ENCODE measurements around the gene DOCK1.

DNA sequence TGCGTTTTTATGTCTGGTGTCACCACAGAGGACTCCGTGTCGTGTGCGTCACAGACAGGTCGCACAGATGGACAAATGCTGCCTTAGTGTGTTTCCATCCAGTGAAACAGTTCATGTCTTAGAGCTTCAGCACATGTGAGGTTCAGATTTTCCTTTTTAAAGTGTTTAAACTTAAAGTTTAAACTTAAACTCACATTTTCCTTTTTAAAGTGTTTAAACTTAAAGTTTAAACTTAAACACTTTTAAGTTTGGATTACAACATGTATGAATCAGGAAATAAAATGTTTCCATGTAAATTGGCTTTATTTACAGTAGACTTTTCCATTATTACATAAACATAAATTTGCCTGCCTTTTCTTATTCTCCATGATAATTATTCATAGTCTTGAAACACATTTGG lies 223.9 kb downstream of the DOCK1 start:
- TF ChIP-seq, protein P1, sequence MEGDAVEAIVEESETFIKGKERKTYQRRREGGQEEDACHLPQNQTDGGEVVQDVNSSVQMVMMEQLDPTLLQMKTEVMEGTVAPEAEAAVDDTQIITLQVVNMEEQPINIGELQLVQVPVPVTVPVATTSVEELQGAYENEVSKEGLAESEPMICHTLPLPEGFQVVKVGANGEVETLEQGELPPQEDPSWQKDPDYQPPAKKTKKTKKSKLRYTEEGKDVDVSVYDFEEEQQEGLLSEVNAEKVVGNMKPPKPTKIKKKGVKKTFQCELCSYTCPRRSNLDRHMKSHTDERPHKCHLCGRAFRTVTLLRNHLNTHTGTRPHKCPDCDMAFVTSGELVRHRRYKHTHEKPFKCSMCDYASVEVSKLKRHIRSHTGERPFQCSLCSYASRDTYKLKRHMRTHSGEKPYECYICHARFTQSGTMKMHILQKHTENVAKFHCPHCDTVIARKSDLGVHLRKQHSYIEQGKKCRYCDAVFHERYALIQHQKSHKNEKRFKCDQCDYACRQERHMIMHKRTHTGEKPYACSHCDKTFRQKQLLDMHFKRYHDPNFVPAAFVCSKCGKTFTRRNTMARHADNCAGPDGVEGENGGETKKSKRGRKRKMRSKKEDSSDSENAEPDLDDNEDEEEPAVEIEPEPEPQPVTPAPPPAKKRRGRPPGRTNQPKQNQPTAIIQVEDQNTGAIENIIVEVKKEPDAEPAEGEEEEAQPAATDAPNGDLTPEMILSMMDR (IDR thresholded peaks at IDR 0.05 in 4 of 5, conservative IDR thresholded peaks at IDR 0.05 in 1 of 5), result no peak
- TF ChIP-seq POLR2A (IDR thresholded peaks at IDR 0.05), result no peak

Measured in gastrocnemius medialis (tissue), 4 donors.